ENCODE results near the gene PRLR.
"Not testable (repeated sequence)": the region's sequence is repeated elsewhere in the genome, so short reads cannot be mapped to it uniquely, and the experiment has no call there.

The PRLR gene

DNA sequence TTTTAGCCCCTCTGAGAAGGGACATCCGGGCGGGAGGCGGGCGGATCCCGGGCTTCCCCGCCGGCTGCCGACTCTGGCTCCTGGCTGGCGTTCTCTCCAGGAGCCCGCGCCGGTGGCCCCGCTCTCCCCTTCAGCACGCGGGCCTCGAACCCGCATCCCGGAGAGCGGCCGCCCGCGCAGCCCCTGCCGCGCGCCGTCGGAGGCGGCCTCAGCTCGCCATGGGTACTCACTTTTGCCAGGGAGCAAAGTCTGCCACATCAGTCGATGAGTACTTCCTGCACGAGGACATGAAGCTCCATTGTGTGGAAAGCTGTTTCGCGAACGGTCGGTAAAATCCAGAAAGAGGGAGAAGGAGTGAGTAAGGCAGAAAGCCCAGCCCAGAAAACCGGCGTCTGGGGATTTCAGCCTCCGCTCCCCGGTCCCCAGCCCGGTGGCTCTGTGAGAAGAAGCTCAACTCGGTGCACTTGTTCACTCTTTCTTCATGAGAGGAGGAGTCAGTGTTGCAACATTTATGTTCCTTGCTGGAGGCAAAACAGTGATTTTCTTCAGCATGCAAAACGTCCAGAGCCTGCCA lies at the start of gene PRLR:
Gene PRLR, minus strand, starts transcription at position 450 of the 574 bp plus-strand sequence. CDS start 140,867 bp downstream, outside the sequence.
- H3K9me3 ChIP-seq (ENCODE audit: control insufficient read depth, insufficient read depth, low read length) = no peaks in the 10 kb centered on the region
- H3K4me1 ChIP-seq (ENCODE audit: insufficient read depth, low read length) = peaks cover 8% of the 10 kb centered on the region; the same call in 1 of the 2 replicates
- peak within 1 kb of the TSS; percentile 73 for H3K9ac ChIP-seq (ENCODE audit: low read depth, low read length)
- no peaks in the 10 kb centered on the region for H3K36me3 ChIP-seq (ENCODE audit: insufficient read depth, low read length)

DNA sequence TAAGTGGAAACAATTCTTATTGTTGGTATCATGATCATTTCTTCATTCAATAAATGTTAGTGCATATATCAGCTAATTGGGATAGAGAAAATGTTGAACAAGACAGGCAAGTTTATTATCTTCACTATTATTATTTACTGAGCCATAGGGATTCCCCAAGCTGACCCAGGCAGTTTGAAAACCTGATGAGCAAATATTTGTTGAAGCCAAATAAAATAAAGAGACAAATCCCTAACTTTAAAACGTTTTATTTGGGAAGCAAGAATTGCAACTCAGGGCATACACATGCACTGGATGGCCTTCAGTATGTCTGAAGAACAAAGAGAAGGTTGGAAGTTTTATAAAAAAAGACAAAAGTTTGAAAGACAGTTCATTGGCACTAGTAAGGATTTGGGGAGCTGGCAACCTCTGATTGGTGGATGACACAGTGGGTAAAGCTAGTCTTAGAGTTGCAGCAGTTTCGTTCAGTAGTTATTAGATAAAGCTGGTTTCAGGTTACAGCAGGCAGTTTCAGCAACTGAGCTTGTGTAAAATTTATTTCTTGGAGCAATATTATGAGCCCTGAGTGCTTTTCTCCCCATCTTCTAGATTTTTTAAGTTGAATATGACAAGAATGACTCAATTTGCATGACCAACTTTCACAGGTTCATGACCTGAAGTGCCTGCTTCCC lies 44.7 kb upstream of the PRLR start:
- Histone ChIP-seq H3K9ac (ENCODE audit: low read depth, low read length) (no peak overlapping the region), H3K36me3 (ENCODE audit: insufficient read depth, low read length) (no peaks in the 10 kb centered on the region), H3K4me1 (ENCODE audit: insufficient read depth, low read length) (no peaks in the 10 kb centered on the region), H3K9me3 (ENCODE audit: control insufficient read depth, insufficient read depth, low read length) (no peaks in the 10 kb centered on the region; the same call in 1 of the 2 replicates)

DNA sequence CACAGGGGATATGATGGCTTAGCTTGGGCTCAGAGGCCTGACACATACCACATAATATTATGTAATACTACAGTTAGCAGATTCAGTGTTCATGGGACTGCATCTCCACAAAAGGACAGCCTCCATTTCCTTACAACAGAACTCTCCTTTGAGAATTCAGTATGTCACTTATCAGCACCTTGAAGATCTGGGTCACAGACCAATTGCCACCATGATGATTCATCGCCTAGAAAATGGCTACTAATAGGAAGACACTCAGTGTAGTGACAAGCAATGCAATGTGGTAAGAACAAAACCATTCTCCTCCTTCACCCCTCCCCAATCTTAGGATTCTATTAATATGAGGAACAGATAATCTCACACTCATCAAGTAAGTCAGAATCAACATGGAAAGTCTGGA lies 38.7 kb upstream of the PRLR start:
- Histone ChIP-seq H3K9ac (ENCODE audit: low read depth, low read length) (no peak overlapping the region), H3K9me3 (ENCODE audit: control insufficient read depth, insufficient read depth, low read length) (no peaks in the 10 kb centered on the region), H3K36me3 (ENCODE audit: insufficient read depth, low read length) (no peaks in the 10 kb centered on the region), H3K4me1 (ENCODE audit: insufficient read depth, low read length) (no peaks in the 10 kb centered on the region)

DNA sequence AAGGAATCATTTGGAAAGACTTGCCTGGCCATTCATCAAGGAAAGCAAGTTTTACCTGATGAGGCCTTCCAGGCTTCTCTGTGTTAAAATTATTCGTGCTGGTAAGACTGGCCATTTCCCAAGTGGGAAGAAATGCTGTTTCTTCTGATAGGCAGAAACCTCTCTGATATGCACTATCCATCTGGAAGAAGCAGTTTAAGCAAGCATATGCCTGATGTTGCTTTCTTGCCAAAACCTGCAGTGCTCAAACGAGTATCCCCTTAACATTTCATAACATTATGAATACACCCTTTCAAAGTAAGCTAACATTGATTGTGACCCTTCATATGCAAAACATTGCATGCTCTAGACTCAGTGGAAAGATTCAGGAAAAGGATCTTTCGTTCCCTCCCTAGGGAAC lies 36.0 kb upstream of the PRLR start:
- Histone ChIP-seq H3K9me3 (ENCODE audit: control insufficient read depth, insufficient read depth, low read length) (peaks cover 2% of the 10 kb centered on the region; the same call in 1 of the 2 replicates), H3K9ac (ENCODE audit: low read depth, low read length) (no peak overlapping the region), H3K4me1 (ENCODE audit: insufficient read depth, low read length) (no peaks in the 10 kb centered on the region), H3K36me3 (ENCODE audit: insufficient read depth, low read length) (no peaks in the 10 kb centered on the region)

DNA sequence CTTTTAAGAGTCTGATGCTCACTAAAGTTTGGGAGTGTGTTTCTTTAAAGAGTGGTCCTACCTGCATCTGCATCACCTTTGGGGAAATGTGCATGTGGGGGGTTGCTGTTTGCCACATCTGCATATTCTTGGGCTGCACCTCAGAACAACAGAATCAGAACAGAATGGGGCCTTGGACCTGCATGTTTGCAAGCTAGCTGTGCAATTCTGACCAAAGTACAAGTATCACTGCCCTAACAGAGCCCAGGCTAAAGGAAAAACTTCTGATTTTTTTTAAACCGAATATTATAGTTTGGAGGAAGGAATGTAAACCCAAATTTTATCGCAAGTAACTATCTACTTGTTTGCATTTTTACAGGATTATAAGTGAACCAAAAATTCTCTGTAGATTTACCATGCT lies 34.2 kb upstream of the PRLR start:
- Histone ChIP-seq H3K9ac (ENCODE audit: low read depth, low read length) (no peak overlapping the region), H3K36me3 (ENCODE audit: insufficient read depth, low read length) (no peaks in the 10 kb centered on the region), H3K4me1 (ENCODE audit: insufficient read depth, low read length) (no peaks in the 10 kb centered on the region), H3K9me3 (ENCODE audit: control insufficient read depth, insufficient read depth, low read length) (peaks cover 2% of the 10 kb centered on the region; the same call in 1 of the 2 replicates)

DNA sequence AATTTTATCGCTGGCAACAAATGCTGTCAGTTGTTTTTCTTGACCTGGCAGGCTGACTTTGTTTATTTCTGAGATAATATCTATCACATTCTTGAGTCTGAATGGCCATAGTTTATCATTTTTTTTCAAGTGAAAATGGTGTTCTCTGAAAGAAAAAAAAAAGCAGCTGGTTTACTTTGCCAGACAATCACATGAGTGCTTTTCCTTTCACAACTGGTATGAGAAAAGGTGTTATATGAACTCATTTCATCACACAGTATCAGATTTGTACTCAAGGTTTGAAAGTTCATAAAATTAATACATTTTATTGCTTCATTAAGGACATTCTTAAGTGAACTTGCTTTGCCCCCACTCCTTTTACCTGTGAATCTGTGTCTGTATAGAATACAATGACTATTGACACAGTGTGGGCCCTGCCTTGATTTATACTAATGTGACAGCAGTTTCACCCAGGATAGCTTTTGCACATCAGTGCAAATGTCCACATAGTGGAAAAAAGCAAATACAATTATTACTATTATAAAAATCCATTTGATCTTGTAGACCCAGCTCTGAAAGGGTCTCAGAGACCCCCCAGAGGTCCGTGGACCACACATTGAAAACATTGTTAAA lies 33.1 kb upstream of the PRLR start:
- no peaks in the 10 kb centered on the region for H3K36me3 ChIP-seq (ENCODE audit: insufficient read depth, low read length)
- no peak overlapping the region for H3K9ac ChIP-seq (ENCODE audit: low read depth, low read length)

DNA sequence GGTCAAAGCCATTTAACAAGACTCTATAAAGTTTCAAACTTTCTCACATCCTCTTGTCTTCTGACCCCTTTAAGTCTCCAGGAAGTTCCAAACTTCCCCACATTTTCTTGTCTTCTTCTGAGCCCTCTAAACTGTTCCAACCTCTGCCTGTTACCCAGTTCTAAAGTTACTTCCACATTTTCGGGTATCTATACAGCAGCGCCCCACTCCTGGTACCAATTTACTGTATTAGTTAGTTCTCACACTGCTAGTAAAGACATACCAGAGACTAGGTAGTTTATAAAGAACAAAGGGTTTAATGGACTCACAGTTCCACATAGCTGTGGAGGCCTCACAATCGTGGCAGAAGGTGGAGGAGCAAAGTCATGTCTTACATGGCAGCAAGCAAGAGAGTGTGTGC lies 23.3 kb upstream of the PRLR start:
- Histone ChIP-seq H3K36me3 (ENCODE audit: insufficient read depth, low read length) (no peaks in the 10 kb centered on the region), H3K4me1 (ENCODE audit: insufficient read depth, low read length) (no peaks in the 10 kb centered on the region), H3K9ac (ENCODE audit: low read depth, low read length) (no peak overlapping the region), H3K9me3 (ENCODE audit: control insufficient read depth, insufficient read depth, low read length) (peaks cover 18% of the 10 kb centered on the region)

More for the DNA sequence above, 33.1 kb upstream of the PRLR start:
- Histone ChIP-seq H3K9me3 (ENCODE audit: control insufficient read depth, insufficient read depth, low read length) (peaks cover 2% of the 10 kb centered on the region; the same call in 1 of the 2 replicates), H3K4me1 (ENCODE audit: insufficient read depth, low read length) (no peaks in the 10 kb centered on the region)

DNA sequence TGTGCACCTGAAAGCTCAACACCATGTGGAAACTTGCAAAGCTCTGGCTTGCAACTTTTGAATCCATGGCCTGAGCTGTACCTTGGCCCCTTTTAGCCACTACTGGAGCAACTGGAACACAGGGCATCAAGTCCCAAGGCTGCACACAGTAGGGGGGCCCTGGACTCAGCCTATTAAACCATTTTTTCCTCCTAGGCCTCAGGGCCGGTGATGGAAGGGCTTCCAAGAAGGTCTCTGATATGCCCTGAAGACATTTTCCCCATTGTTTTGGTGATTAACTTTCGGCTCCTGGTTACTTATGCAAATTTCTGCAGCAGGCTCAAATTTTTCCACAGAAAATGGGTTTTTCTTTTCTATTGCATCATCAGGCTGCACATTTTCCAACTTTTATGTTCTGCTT lies 22.7 kb upstream of the PRLR start:
- Histone ChIP-seq H3K9me3 (ENCODE audit: control insufficient read depth, insufficient read depth, low read length) (peaks cover 18% of the 10 kb centered on the region), H3K36me3 (ENCODE audit: insufficient read depth, low read length) (no peaks in the 10 kb centered on the region), H3K4me1 (ENCODE audit: insufficient read depth, low read length) (no peaks in the 10 kb centered on the region), H3K9ac (ENCODE audit: low read depth, low read length) (no peak overlapping the region)

DNA sequence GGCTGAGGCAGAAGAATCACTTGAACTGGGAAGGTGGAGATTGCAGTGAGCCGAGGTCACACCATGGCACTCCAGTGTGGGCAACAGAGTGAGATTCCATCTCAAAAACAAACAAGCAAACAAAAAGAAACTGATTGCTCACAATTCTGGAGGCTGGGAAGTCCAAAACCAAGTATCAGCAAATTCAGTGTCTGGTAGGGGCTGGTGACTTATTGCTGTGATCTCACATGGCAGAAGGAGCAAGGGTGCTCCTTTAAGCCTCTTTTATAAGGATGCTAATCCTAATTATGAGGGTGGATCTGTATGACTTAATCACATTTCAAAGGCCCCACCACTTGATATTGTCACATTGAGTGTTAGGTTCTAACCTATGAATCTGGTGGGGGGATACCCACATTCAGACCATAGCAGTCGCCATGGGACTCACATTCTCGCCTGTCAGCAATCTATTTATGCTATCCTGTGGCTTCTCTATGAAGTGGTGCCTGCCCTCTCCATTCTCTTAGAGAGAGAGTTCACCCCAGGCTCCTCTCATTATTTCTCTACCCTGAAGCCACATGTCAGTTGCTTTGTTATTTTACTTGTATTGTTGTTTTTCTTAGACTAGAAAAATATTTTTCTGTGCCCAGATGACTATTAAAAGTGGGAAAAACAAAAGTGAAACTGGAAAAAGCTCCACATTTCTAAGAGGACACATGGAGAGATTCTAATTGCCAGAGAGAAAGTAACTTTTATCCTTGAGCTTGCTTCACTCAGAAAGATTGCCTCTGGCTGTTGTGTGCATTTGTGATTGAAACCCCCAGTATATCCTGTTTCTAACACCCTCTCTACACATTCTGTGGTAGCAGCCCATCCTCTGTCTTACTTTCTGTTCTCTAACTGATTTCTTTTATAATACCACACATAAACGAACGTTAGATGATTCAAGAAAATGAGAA lies 18.8 kb upstream of the PRLR start:
- Histone ChIP-seq H3K9ac (ENCODE audit: low read depth, low read length) (no peak overlapping the region), H3K36me3 (ENCODE audit: insufficient read depth, low read length) (no peaks in the 10 kb centered on the region), H3K4me1 (ENCODE audit: insufficient read depth, low read length) (no peaks in the 10 kb centered on the region)

DNA sequence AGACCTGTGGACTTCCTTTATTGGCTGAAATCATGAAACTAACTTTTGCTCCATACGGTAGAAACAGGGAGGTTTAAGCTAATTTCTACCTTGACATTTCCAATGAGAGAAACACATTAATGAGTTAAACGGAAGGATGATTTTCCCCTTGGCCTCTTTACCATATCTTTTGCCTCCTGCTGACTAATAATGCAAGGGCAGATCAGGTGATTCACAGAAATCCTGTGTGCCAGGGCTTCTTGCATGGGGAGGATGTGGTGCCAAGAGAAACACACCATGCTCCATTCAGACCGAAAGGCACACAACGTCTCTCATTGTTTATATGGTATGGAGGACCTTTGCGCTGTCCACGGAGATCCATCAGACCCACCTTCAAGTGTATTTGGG lies 17.4 kb upstream of the PRLR start:
- no peaks in the 10 kb centered on the region for H3K4me1 ChIP-seq (ENCODE audit: insufficient read depth, low read length)
- H3K9ac ChIP-seq (ENCODE audit: low read depth, low read length) = no peak overlapping the region
- no peaks in the 10 kb centered on the region for H3K36me3 ChIP-seq (ENCODE audit: insufficient read depth, low read length)
- 0 out of 2 replicates have a peak, but pooled peaks cover 4% of the 10 kb centered on the region for H3K9me3 ChIP-seq (ENCODE audit: control insufficient read depth, insufficient read depth, low read length)

More for the DNA sequence above, 18.8 kb upstream of the PRLR start:
- H3K9me3 ChIP-seq (ENCODE audit: control insufficient read depth, insufficient read depth, low read length) = peaks cover 18% of the 10 kb centered on the region

DNA sequence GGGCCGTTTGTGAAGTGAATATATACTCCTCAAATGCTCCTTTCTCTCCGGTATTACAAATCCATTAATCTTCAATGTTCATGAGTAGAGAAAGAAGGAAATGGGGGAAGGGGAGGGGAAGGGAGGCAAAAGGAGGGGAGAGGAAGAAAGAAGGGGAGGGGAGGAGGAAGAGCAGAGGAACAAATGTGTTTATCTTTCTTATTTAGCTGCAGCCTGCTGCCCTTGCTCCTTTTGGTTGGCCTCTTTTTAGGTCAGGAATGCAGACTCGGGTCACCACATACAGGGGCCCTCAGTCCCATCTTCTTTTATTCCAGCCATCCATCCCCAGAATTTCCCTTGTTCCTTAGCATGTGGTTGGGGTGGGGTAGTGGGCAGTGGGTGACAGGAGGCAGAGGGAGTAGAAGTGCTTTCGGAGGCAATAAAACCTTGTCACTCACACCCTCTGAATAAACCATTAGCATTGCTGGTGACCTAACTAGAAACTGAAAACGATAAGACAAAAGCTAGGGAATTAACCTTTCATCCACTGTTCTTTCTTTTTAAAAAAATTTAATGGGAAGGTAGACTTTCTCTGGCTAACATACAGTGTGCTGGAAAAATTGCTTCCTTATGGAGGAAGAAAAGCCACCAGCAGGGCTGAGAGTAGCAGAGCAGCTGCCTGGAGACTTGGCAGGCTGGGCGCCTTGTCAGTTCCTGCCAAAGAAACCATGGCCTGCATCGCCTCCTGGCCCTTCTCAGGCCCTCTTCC lies 16.8 kb upstream of the PRLR start:
- no peaks in the 10 kb centered on the region for H3K9me3 ChIP-seq (ENCODE audit: control insufficient read depth, insufficient read depth, low read length)
- H3K4me1 ChIP-seq (ENCODE audit: insufficient read depth, low read length) = no peaks in the 10 kb centered on the region
- H3K36me3 ChIP-seq (ENCODE audit: insufficient read depth, low read length) = no peaks in the 10 kb centered on the region
- no peak overlapping the region for H3K9ac ChIP-seq (ENCODE audit: low read depth, low read length)

DNA sequence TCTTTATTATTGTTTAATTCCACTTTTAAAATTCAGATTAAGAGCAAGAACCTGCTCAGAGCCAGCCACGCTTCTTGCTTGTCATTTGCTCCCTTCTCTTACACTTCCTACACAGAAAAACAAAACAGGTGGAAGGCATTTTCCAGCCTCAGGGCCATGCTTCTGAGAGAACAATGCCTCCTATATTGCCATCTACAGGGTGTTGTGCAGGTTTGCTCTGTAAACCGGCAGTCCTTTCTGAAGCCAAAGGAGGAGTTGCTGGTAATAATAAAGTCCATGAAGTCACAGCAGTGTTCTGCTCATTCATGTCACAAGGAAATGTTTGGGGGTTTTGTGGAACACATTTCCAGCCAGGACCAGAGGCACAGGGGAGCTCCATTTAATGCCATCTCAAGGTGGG lies 16.1 kb upstream of the PRLR start:
- Histone ChIP-seq H3K36me3 (ENCODE audit: insufficient read depth, low read length) (no peaks in the 10 kb centered on the region), H3K4me1 (ENCODE audit: insufficient read depth, low read length) (no peaks in the 10 kb centered on the region), H3K9ac (ENCODE audit: low read depth, low read length) (no peak overlapping the region), H3K9me3 (ENCODE audit: control insufficient read depth, insufficient read depth, low read length) (no peaks in the 10 kb centered on the region)

DNA sequence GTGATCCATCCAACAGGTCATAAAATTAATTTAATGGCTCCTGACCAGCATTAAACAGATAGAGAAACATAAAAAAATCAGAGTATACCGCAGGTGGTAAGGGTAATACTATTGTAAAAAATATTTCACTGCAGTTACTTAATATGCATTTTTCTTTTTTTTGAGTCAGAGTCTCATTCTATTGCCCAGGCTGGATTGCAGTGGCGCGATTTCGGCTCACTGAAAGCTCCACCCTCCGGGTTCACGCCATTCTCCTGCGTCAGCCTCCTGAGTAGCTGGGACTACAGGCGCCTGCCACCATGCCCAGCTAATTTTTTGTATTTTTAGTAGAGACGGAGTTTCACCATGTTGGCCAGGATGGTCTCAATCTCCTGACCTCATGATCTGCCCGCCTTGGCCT lies 15.1 kb upstream of the PRLR start:
- not testable (repeated sequence) for H3K4me1 ChIP-seq (ENCODE audit: insufficient read depth, low read length); H3K9me3 ChIP-seq (ENCODE audit: control insufficient read depth, insufficient read depth, low read length); H3K36me3 ChIP-seq (ENCODE audit: insufficient read depth, low read length); H3K9ac ChIP-seq (ENCODE audit: low read depth, low read length)

DNA sequence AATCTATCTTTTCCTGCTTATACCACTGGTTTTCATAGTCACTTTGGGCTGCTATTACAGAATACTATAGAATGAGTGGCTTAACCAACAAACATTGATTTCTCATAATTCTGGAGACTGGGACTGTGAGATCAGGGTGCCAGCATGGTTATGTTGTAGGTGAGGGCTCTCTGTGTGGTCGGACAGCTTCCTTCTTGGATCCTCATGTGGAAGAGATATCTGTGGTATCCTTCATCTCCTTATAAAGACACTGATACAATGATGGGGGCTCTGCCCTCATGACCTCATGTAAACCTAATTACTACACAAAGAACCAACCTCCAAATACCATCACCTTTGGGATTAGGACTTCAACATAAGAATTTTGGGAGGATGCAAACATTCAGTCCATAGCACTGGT lies 13.9 kb upstream of the PRLR start:
- Histone ChIP-seq H3K9me3 (ENCODE audit: control insufficient read depth, insufficient read depth, low read length) (no peaks in the 10 kb centered on the region), H3K9ac (ENCODE audit: low read depth, low read length) (no peak overlapping the region), H3K36me3 (ENCODE audit: insufficient read depth, low read length) (no peaks in the 10 kb centered on the region), H3K4me1 (ENCODE audit: insufficient read depth, low read length) (no peaks in the 10 kb centered on the region)
